K562 (cell line): ENCODE measurements around the gene FIBIN.

Experiments
- CBFB ChIP-seq: sonication (generic); formaldehyde crosslinking; IDR thresholded peaks from 2 replicates; pipeline ENCODE4 v1.4.0; 2020; ENCODE audit warnings: mild to moderate bottlenecking, missing genetic modification reagents
- CTCF ChIP-seq, 3 experiments: IDR thresholded peaks in 2 of 3; conservative IDR thresholded peaks in 1 of 3; 2 replicates each; pipeline ENCODE4 v1.5.1; 2011 to 2012; ENCODE audit warnings: low read length in 3 of 3, mild to moderate bottlenecking in 3 of 3, control low read depth in 2 of 3, improper control_type of control experiment in 1 of 3, inconsistent platforms in 1 of 3, low read depth in 1 of 3, mixed read lengths in 1 of 3, moderate library complexity in 1 of 3; ENCODE audit not compliant: insufficient read depth in 2 of 3
- POLR2A ChIP-seq: fragments of 450-650 bp; conservative IDR thresholded peaks from 2 replicates; pipeline ENCODE4 v1.6.1; 2016
- XRCC4 ChIP-seq: IDR thresholded peaks from one replicate; pipeline ENCODE4 v1.6.1; 2011; ENCODE audit not compliant: insufficient read depth, insufficient read length; ENCODE audit errors: extremely low read depth

- TF ChIP-seq CTCF (IDR thresholded peaks at IDR 0.05 in 2 of 3, conservative IDR thresholded peaks at IDR 0.05 in 1 of 3; ENCODE audit: insufficient read depth in 2 of 3, low read depth in 1 of 3, low read length in 3 of 3) (no peak), POLR2A (no peak), CBFB (CRISPR knock-in tag) (no peak), XRCC4 (no peak)
These were observed 3.5 kb downstream of the FIBIN start for GRCh38 chr11:26997378-26997777.
